Naive B cell (primary cell): ENCODE measurements around the gene CLIP3. TPM values are rescaled to one million over a fixed set of nuclear protein-coding genes. Genes with fewer than 3 reads are reported as not detected.
A peak's percentile ranks its signal among the peaks of the same experiment; 100 is the strongest.
"Not testable (repeated sequence)": the region's sequence is repeated elsewhere in the genome, so short reads cannot be mapped to it uniquely, and the experiment has no call there.

ENCODE experiments used
- ATAC-seq, 2 donors: fragments of 150-1000 bp; cut with Tn5 transposase; 2 replicates each; pipeline ENCODE4 v1.10.0; 2021; ENCODE audit warnings: low read depth in 2 of 2, mild to moderate bottlenecking in 2 of 2, moderate library complexity in 2 of 2
- DNase-seq: peaks from one replicate; pipeline ENCODE4 v3.0.0; 2022
- H3K27ac Mint-ChIP-seq, 6 donors: one replicate each; pipeline ENCODE4 v1.8.0; 2020 to 2022; ENCODE audit warnings: mild to moderate bottlenecking in 6 of 6, mixed read lengths in 6 of 6, moderate library complexity in 5 of 6, inconsistent platforms in 2 of 6
- H3K27me3 Mint-ChIP-seq, 3 donors: one replicate each; pipeline ENCODE4 v1.8.0; 2021 to 2022; ENCODE audit warnings: mixed read lengths in 3 of 3, mild to moderate bottlenecking in 1 of 3
- H3K36me3 Mint-ChIP-seq, 2 donors: one replicate each; pipeline ENCODE4 v1.8.0; 2020 to 2022; ENCODE audit warnings: mixed read lengths in 2 of 2, inconsistent platforms in 1 of 2, mild to moderate bottlenecking in 1 of 2
- H3K4me1 Mint-ChIP-seq, 3 donors: one replicate each; pipeline ENCODE4 v1.8.0; 2020 to 2022; ENCODE audit warnings: mixed read lengths in 3 of 3, inconsistent platforms in 1 of 3, mild to moderate bottlenecking in 1 of 3, moderate library complexity in 1 of 3
- H3K4me3 Mint-ChIP-seq, 8 donors: one replicate each; pipeline ENCODE4 v1.8.0; 2020 to 2022; ENCODE audit warnings: mild to moderate bottlenecking in 8 of 8, mixed read lengths in 8 of 8, moderate library complexity in 8 of 8, inconsistent platforms in 2 of 8
- H3K9me3 Mint-ChIP-seq, 7 donors: one replicate each; pipeline ENCODE4 v1.8.0; 2020 to 2022; ENCODE audit warnings: mixed read lengths in 7 of 7, mild to moderate bottlenecking in 5 of 7, inconsistent platforms in 2 of 7, moderate library complexity in 1 of 7
- polyA plus RNA-seq, 6 donors: library from polyadenylated mRNA; unstranded; fragments of 300-500 nt; fragmentation: Illumina TruSeq; gene quantifications; one replicate each; pipeline ENCODE4 v1.2.3, GENCODE V29; 2021; ENCODE audit warnings: low read depth in 6 of 6

CLIP3 gene, protein sequence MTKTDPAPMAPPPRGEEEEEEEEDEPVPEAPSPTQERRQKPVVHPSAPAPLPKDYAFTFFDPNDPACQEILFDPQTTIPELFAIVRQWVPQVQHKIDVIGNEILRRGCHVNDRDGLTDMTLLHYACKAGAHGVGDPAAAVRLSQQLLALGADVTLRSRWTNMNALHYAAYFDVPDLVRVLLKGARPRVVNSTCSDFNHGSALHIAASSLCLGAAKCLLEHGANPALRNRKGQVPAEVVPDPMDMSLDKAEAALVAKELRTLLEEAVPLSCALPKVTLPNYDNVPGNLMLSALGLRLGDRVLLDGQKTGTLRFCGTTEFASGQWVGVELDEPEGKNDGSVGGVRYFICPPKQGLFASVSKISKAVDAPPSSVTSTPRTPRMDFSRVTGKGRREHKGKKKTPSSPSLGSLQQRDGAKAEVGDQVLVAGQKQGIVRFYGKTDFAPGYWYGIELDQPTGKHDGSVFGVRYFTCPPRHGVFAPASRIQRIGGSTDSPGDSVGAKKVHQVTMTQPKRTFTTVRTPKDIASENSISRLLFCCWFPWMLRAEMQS
- 1 to 10 TPM in 1 of 6 donors, not detected in 5; 1.8 TPM for polyA plus RNA-seq

DNA sequence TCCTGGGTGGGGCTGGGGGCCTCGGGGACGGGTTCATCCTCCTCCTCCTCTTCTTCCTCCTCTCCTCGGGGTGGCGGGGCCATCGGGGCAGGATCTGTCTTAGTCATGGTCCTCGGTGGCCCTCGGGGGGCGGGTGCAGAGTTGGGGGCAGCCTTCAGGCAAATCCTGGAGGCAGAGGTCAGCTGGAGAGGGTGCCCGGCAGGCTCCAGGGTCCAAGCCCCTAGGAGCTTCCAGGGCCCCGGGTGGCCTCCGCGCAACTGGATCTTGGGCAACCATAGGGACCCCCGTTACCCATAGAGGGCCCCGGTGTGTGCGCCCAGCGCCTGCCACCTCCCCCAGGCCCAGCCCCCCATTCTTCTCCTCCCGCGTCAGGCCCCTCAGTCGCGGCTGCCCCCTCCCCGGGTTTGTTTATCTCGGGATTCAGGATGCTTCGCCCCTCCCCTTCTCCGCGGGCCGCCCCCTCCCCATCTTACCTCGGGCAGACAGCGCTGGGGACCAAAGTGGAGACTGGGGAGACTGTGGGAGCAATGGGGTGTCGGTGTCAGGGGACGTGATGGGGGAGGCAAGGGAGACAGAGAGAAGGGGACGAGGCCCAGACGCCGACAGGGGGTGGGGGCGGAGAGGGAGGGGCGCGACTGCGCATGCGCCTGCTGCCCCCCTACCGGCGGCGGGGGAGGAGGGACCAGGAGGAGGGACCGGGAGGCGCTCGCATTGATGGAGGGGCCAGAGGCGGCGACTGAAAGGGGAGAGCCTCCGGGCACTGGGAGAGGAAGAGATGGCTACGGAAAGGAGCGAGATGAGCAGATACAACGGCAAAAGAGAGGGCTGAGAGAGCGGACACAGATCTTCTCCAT is at the start of gene CLIP3:
Gene CLIP3 (minus strand): TSS at position 623 of the 854 bp plus-strand sequence. CDS start 516 bp downstream, at position 107.
- Mint-ChIP-seq H3K9me3 (peaks cover 0 to 3% (median 0%) of the 10 kb centered on the region in 7 donors), H3K36me3 (peaks cover 0 to 30% of the 10 kb centered on the region in 2 donors), H3K27me3 (peaks cover 0 to 17% (median 15%) of the 10 kb centered on the region in 3 donors), H3K27ac (peak within 1 kb of the TSS in 2 of 6 donors; percentile 38 to 71), H3K4me1 (peaks cover 12 to 30% (median 20%) of the 10 kb centered on the region in 3 donors), H3K4me3 (peak within 1 kb of the TSS in 6 of 8 donors; percentile 27 to 73 (median 60))
- ATAC-seq (no peak), DNase-seq (no peak)

DNA sequence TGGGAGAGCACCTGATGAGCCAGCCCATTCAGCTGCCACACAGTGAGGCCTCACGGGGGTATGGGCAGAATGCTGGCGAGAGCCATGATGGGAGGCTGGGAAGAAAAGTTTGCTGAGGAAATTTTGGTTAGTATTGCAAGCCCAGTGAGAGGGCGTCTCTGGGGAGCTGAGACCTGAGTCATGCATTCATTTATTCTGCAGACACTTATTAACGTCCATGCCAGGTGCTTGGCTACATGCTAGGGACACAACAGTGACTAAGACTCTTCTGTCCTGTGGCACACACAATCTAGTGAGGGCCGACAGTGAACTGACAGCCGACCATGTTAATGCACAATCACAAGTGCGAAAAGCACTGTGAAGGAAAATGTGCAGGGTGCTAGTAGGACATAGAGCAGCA is 49.2 kb upstream of the CLIP3 start:
- Mint-ChIP-seq H3K4me1 (no peaks in the 10 kb centered on the region), H3K9me3 (no peaks in the 10 kb centered on the region), H3K27ac (peak overlapping the region in 2 of 6 donors; percentile 5 to 79), H3K36me3 (no peaks in the 10 kb centered on the region), H3K27me3 (no peaks in the 10 kb centered on the region), H3K4me3 (no peak overlapping the region)
- DNase-seq (no peak), ATAC-seq (no peak)

DNA sequence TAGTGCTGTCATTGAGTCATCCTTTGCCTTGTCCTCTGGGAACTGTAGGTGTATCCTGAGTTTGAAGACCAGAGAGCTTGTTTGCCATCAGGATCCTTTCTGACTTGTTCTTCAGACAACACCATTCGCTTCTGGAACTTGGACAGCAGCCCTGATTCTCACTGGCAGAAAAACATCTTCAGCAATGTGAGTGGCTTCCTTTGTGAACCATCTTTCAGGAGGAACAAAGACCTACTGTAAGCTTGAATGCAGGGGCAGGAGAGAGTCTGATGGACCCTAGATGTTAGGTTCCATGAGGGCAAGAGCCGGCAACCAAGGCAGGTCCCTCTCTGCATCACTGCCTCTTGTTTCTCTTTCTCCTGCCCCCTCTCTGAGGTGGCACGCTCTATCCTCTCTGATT is 48.7 kb upstream of the CLIP3 start:
- no peaks in the 10 kb centered on the region for H3K27me3 Mint-ChIP-seq
- no peaks in the 10 kb centered on the region for H3K36me3 Mint-ChIP-seq
- H3K4me1 Mint-ChIP-seq, result no peaks in the 10 kb centered on the region
- no peaks in the 10 kb centered on the region for H3K9me3 Mint-ChIP-seq
- H3K27ac Mint-ChIP-seq, result no peak overlapping the region
- no peak for ATAC-seq
- no peak for DNase-seq
- no peak overlapping the region for H3K4me3 Mint-ChIP-seq

DNA sequence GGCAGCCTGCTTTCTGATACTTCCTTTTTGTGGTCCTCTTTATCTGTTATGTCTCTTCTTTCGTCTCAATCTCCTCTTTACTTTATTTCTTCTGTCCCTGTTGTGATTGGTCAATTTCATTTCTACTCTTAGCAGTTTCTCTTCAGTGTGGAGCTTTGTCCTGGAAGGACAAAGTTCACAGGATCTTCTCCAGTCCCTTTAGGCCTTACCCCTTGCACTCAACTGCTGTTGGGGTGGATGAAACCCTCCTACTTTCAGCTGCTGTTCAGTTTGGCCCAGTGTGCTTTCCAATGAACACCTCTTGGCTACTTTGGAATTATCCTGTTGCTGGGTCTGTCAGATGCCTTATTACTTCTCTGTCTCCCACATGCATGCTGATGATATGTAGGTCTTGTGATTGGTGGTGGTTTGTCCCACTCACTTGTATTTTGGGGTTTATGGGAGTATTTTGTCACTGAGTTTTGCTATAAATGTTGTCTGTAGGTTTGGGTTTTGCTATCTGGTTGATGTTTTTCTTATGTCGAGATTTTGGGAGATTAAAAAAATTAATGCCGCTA is 46.8 kb upstream of the CLIP3 start:
- no peak overlapping the region for H3K4me3 Mint-ChIP-seq
- H3K4me1 Mint-ChIP-seq, result no peaks in the 10 kb centered on the region
- H3K9me3 Mint-ChIP-seq, result no peaks in the 10 kb centered on the region
- H3K36me3 Mint-ChIP-seq, result no peaks in the 10 kb centered on the region
- H3K27me3 Mint-ChIP-seq, result no peaks in the 10 kb centered on the region
- ATAC-seq (no peak), DNase-seq (no peak)
- H3K27ac Mint-ChIP-seq, result peak overlapping the region in 2 of 6 donors; percentile 18 to 23

DNA sequence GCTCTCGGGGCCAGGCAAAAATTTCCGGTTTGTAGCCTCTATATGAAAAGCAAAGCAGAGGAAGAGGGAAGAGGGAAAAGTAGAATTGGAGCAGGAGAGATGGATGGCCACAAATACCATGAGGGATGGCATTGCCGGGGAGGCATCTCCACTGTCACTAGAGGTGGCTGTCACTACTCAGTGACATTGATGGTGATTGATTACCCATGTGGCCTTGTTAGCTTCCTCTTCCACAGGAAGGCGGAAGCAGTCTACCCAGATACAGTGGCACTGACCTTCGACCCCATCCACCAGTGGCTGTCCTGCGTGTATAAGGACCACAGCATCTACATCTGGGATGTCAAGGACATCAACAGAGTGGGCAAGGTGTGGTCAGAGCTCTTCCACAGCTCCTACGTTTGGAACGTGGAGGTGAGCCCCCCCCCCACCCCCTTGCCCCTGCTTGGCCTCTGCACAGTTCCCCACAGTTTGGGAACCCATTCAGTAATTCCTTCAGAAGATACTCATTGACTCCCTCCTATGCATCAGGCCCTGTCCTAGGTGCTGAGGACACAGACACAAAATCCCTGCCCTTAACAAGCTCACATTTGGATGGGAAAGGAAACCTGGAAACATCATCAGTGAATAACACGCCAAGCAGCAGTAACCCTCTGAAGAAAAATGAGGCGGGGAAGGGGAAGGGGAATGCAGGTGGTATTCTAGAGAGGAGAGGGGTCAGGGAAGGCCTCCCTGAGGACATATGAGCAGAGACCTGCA is 40.6 kb upstream of the CLIP3 start:
- peak overlapping the region in 2 of 6 donors; percentile 16 to 67 for H3K27ac Mint-ChIP-seq
- H3K36me3 Mint-ChIP-seq, result no peaks in the 10 kb centered on the region
- no peak overlapping the region for H3K4me3 Mint-ChIP-seq
- no peaks in the 10 kb centered on the region for H3K27me3 Mint-ChIP-seq
- peaks cover 0 to 2% (median 0%) of the 10 kb centered on the region in 7 donors for H3K9me3 Mint-ChIP-seq
- no peaks in the 10 kb centered on the region for H3K4me1 Mint-ChIP-seq
- DNase-seq (no peak), ATAC-seq (no peak)

DNA sequence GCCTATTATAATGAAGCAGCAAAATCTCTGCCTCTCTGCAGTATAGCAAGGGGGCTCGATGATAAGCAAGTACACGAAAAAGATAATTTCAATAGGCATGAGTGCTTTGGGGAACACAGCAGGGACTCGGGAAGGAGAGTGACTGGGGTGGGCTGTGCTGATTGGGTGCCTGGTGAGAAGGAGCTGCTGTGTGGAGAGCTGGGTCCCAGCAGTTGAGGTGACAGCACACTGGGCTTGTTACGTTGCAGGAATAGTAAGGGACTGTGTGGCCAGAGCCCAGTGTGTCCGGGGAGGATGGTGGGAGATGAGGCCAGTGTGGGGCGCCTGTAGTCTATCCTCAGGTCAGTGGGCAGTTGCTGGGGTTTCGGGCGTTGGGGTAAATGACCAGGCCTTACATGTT is 39.4 kb upstream of the CLIP3 start:
- no peak overlapping the region for H3K27ac Mint-ChIP-seq

DNA sequence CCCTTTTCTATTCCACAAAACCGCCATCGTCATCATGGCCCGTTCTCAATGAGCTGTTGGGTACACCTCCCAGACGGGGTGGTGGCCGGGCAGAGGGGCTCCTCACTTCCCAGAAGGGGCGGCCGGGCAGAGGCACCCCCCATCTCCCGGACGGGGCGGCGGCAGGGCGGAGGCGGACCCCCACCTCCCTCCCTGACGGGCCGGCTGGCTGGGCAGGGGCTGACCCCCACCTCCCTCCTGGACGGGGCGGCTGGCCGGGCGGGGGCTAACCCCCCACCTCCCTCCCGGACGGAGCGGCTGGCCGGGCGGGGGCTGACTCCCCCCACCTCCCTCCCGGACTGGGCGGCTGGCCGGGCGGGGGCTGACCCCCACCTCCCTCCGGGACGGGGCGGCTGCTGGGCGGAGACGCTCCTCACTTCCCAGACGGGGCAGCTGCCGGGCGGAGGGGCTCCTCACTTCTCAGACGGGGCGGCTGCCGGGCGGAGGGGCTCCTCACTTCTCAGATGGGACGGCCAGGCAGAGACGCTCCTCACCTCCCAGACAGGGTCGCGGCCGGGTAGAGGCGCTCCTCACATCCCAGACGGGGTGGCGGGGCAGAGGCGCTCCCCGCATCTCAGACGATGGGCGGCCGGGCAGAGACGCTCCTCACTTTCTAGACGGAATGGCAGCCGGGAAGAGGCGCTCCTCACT is 36.3 kb upstream of the CLIP3 start:
- H3K36me3 Mint-ChIP-seq, result not testable (repeated sequence)

More for the DNA sequence above, 39.4 kb upstream of the CLIP3 start:
- Mint-ChIP-seq H3K9me3 (peaks cover 0 to 2% (median 0%) of the 10 kb centered on the region in 7 donors), H3K4me3 (no peak overlapping the region), H3K27me3 (no peaks in the 10 kb centered on the region), H3K36me3 (no peaks in the 10 kb centered on the region), H3K4me1 (no peaks in the 10 kb centered on the region)
- no peak for ATAC-seq
- DNase-seq, result no peak

GRCh38 chr19:36067681-36068080 is 35.0 kb upstream of the CLIP3 start:
- no peaks in the 10 kb centered on the region for H3K36me3 Mint-ChIP-seq
- ATAC-seq (no peak), DNase-seq (no peak)
- H3K27me3 Mint-ChIP-seq, result no peaks in the 10 kb centered on the region
- H3K4me1 Mint-ChIP-seq, result no peaks in the 10 kb centered on the region
- H3K4me3 Mint-ChIP-seq, result no peak overlapping the region
- peaks cover 0 to 2% (median 0%) of the 10 kb centered on the region in 7 donors for H3K9me3 Mint-ChIP-seq
- no peak overlapping the region for H3K27ac Mint-ChIP-seq

More for the DNA sequence above, 36.3 kb upstream of the CLIP3 start:
- not testable (repeated sequence) for H3K27ac Mint-ChIP-seq, H3K4me1 Mint-ChIP-seq, H3K9me3 Mint-ChIP-seq, DNase-seq, H3K27me3 Mint-ChIP-seq, H3K4me3 Mint-ChIP-seq, ATAC-seq

GRCh38 chr19:36064826-36065225 is 32.2 kb upstream of the CLIP3 start:
- Mint-ChIP-seq H3K4me1 (no peaks in the 10 kb centered on the region), H3K9me3 (peaks cover 0 to 2% (median 0%) of the 10 kb centered on the region in 7 donors), H3K4me3 (peak overlapping the region in 1 of 8 donors; percentile 73), H3K27me3 (no peaks in the 10 kb centered on the region), H3K36me3 (no peaks in the 10 kb centered on the region), H3K27ac (no peak overlapping the region)
- ATAC-seq, result no peak
- DNase-seq, result no peak

- H3K9me3 Mint-ChIP-seq, result no peaks in the 10 kb centered on the region
- no peak overlapping the region for H3K27ac Mint-ChIP-seq
Measured at GRCh38 chr19:36061367-36061766, 28.7 kb upstream of the CLIP3 start.

GRCh38 chr19:36060430-36060829 is 27.8 kb upstream of the CLIP3 start:
- H3K36me3 Mint-ChIP-seq, result no peaks in the 10 kb centered on the region
- no peak for DNase-seq
- no peak overlapping the region for H3K27ac Mint-ChIP-seq
- no peaks in the 10 kb centered on the region for H3K9me3 Mint-ChIP-seq
- peak overlapping the region in 1 of 8 donors; percentile 15 for H3K4me3 Mint-ChIP-seq
- H3K27me3 Mint-ChIP-seq, result no peaks in the 10 kb centered on the region
- ATAC-seq, result no peak
- peaks cover 4 to 7% (median 6%) of the 10 kb centered on the region in 3 donors for H3K4me1 Mint-ChIP-seq

More at GRCh38 chr19:36061367-36061766, 28.7 kb upstream of the CLIP3 start:
- ATAC-seq (no peak), DNase-seq (no peak)
- Mint-ChIP-seq H3K4me1 (peaks cover 0 to under 1% (median under 1%) of the 10 kb centered on the region in 3 donors), H3K27me3 (no peaks in the 10 kb centered on the region), H3K36me3 (no peaks in the 10 kb centered on the region), H3K4me3 (no peak overlapping the region)
